ENCODE data around the gene TNPO1. TPM values are rescaled to one million over a fixed set of nuclear protein-coding genes. Genes with fewer than 3 reads are reported as not detected.

Gene TNPO1
- total RNA-seq, 4 donors from 2014 or later, result 81.2 to 131 (median 116) TPM

GRCh38 chr5:72878854-72879253, 62.4 kb downstream of the TNPO1 start:
- no peaks in the 10 kb centered on the region for H3K4me1 ChIP-seq
- TF ChIP-seq POLR2AphosphoS5 (IDR thresholded peaks at IDR 0.05), result no peak
- no peak for TF ChIP-seq EP300 (IDR thresholded peaks at IDR 0.05)
- TF ChIP-seq POLR2A (IDR thresholded peaks at IDR 0.05), result no peak
- TF ChIP-seq CTCF (IDR thresholded peaks at IDR 0.05), result no peak
- 82 to 92% methylated on average over 3 to 4 of the region's 4 CpGs for WGBS, 2 donors (ENCODE audit: low coverage in 1 of 2)
- H3K9me3 ChIP-seq, result no peaks in the 10 kb centered on the region
- no peak for ATAC-seq
- H3K4me3 ChIP-seq, result no peak overlapping the region
- H3K36me3 ChIP-seq, result peaks cover 17 to 88% of the 10 kb centered on the region in 2 donors
- no peaks in the 10 kb centered on the region for H3K27me3 ChIP-seq
- no peak overlapping the region for H3K27ac ChIP-seq

GRCh38 chr5:72882989-72883388, 66.5 kb downstream of the TNPO1 start:
- H3K9me3 ChIP-seq, result no peaks in the 10 kb centered on the region
- H3K27me3 ChIP-seq, result no peaks in the 10 kb centered on the region
- H3K4me3 ChIP-seq, result no peak overlapping the region
- TF ChIP-seq EP300 (IDR thresholded peaks at IDR 0.05) (no peak), POLR2AphosphoS5 (IDR thresholded peaks at IDR 0.05) (no peak), POLR2A (IDR thresholded peaks at IDR 0.05) (no peak), CTCF (IDR thresholded peaks at IDR 0.05) (no peak)
- 84 to 95% methylated on average over 4 to 7 of the region's 7 CpGs for WGBS, 2 donors (ENCODE audit: low coverage in 1 of 2)
- H3K4me1 ChIP-seq, result peaks cover 0 to 12% (median 0%) of the 10 kb centered on the region in 3 donors
- no peak for ATAC-seq
- peaks cover 17 to 95% of the 10 kb centered on the region in 2 donors for H3K36me3 ChIP-seq
- H3K27ac ChIP-seq, result no peak overlapping the region

GRCh38 chr5:72883850-72884249, 67.4 kb downstream of the TNPO1 start:
- Histone ChIP-seq H3K27ac (no peak overlapping the region), H3K36me3 (peaks cover 20 to 97% of the 10 kb centered on the region in 2 donors), H3K9me3 (no peaks in the 10 kb centered on the region), H3K4me1 (peaks cover 0 to 12% (median 0%) of the 10 kb centered on the region in 3 donors), H3K27me3 (no peaks in the 10 kb centered on the region), H3K4me3 (no peak overlapping the region)
- ATAC-seq, result no peak
- 82 to 100% methylated on average over 2 to 3 of the region's 3 CpGs for WGBS, 2 donors (ENCODE audit: low coverage in 1 of 2)
- TF ChIP-seq CTCF (IDR thresholded peaks at IDR 0.05) (no peak), POLR2AphosphoS5 (IDR thresholded peaks at IDR 0.05) (no peak), EP300 (IDR thresholded peaks at IDR 0.05) (no peak)

- peaks cover 24 to 97% of the 10 kb centered on the region in 2 donors for H3K36me3 ChIP-seq
- no peaks in the 10 kb centered on the region for H3K9me3 ChIP-seq
- peaks cover 0 to 12% (median 0%) of the 10 kb centered on the region in 3 donors for H3K4me1 ChIP-seq
- no peak overlapping the region for H3K4me3 ChIP-seq
- H3K27me3 ChIP-seq, result no peaks in the 10 kb centered on the region
- no peak overlapping the region for H3K27ac ChIP-seq
- ATAC-seq, result no peak
- WGBS, 2 donors (ENCODE audit: low coverage in 1 of 2), result 67% methylated on average over 1 of the region's 1 CpG
- TF ChIP-seq POLR2A (IDR thresholded peaks at IDR 0.05), result no peak
Measured at GRCh38 chr5:72884892-72885291, 68.4 kb downstream of the TNPO1 start.

GRCh38 chr5:72885824-72886223, 69.4 kb downstream of the TNPO1 start:
- H3K4me1 ChIP-seq, result peaks cover 0 to 12% (median 0%) of the 10 kb centered on the region in 3 donors
- no peaks in the 10 kb centered on the region for H3K27me3 ChIP-seq
- TF ChIP-seq POLR2AphosphoS5 (IDR thresholded peaks at IDR 0.05) (no peak), CTCF (IDR thresholded peaks at IDR 0.05) (no peak), POLR2A (IDR thresholded peaks at IDR 0.05) (no peak), EP300 (IDR thresholded peaks at IDR 0.05) (no peak)
- no peak overlapping the region for H3K4me3 ChIP-seq
- peaks cover 25 to 97% of the 10 kb centered on the region in 2 donors for H3K36me3 ChIP-seq
- WGBS, 2 donors (ENCODE audit: low coverage in 1 of 2), result 88 to 94% methylated on average over 4 of the region's 4 CpGs
- no peaks in the 10 kb centered on the region for H3K9me3 ChIP-seq
- no peak for ATAC-seq
- H3K27ac ChIP-seq, result no peak overlapping the region
